H9 (cell line): ENCODE measurements around the gene TNRC6C. TPM values are rescaled to one million over a fixed set of nuclear protein-coding genes. Genes with fewer than 3 reads are reported as not detected.

Experiments
- DNase-seq: peaks from one replicate; pipeline ENCODE4 v3.0.0-alpha.2; 2017
- H2AFZ ChIP-seq: one replicate; pipeline ENCODE4 v1.6.1; 2013; ENCODE audit warnings: mild to moderate bottlenecking, low read length, control low read depth, moderate library complexity
- H2AK5ac ChIP-seq: 2 replicates; pipeline ENCODE4 v1.6.1; 2013; ENCODE audit warnings: low read length, control low read depth, mixed read lengths; ENCODE audit not compliant: insufficient read length
- H2BK120ac ChIP-seq: one replicate; pipeline ENCODE4 v1.6.1; 2013; ENCODE audit warnings: low read depth, mild to moderate bottlenecking, low read length, control low read depth, inconsistent platforms; ENCODE audit not compliant: poor library complexity, severe bottlenecking
- H2BK12ac ChIP-seq: 2 replicates; pipeline ENCODE4 v1.6.1; 2013; ENCODE audit warnings: low read length, control low read depth, mixed read lengths, low read depth; ENCODE audit not compliant: insufficient read length
- H2BK15ac ChIP-seq: 2 replicates; pipeline ENCODE4 v1.6.1; 2013; ENCODE audit warnings: low read depth, low read length, control low read depth
- H2BK20ac ChIP-seq: one replicate; pipeline ENCODE4 v1.6.1; 2013; ENCODE audit warnings: low read depth, mild to moderate bottlenecking, low read length, control low read depth, inconsistent platforms; ENCODE audit not compliant: poor library complexity, severe bottlenecking
- H2BK5ac ChIP-seq: 2 replicates; pipeline ENCODE4 v1.6.1; 2013; ENCODE audit warnings: low read length, control low read depth, mixed read lengths; ENCODE audit not compliant: insufficient read length
- H3K14ac ChIP-seq: 2 replicates; pipeline ENCODE4 v1.6.1; 2013; ENCODE audit warnings: low read length, control low read depth; ENCODE audit not compliant: insufficient read depth
- H3K18ac ChIP-seq: 2 replicates; pipeline ENCODE4 v1.6.1; 2013; ENCODE audit warnings: low read depth, mild to moderate bottlenecking, mixed read lengths, low read length, control low read depth; ENCODE audit not compliant: insufficient read length
- H3K23ac ChIP-seq: 2 replicates; pipeline ENCODE4 v1.6.1; 2013; ENCODE audit warnings: low read length, control low read depth, mixed read lengths, low read depth; ENCODE audit not compliant: insufficient read length
- H3K23me2 ChIP-seq: 2 replicates; pipeline ENCODE4 v1.6.1; 2013; ENCODE audit warnings: low read depth, mild to moderate bottlenecking, mixed read lengths, low read length, control low read depth; ENCODE audit not compliant: insufficient read length, poor library complexity, severe bottlenecking
- H3K27ac ChIP-seq: 2 replicates; pipeline ENCODE4 v1.5.1; 2013; ENCODE audit warnings: low read length, control low read depth, mixed read lengths, low read depth; ENCODE audit not compliant: insufficient read length
- H3K27me3 ChIP-seq: 2 replicates; pipeline ENCODE4 v1.6.1; 2013; ENCODE audit warnings: low read length, control low read depth, inconsistent platforms; ENCODE audit not compliant: insufficient read depth
- H3K4ac ChIP-seq: 2 replicates; pipeline ENCODE4 v1.6.1; 2013; ENCODE audit warnings: low read depth, mild to moderate bottlenecking, control low read depth, inconsistent platforms, low read length, moderate library complexity
- H3K4me1 ChIP-seq: 2 replicates; pipeline ENCODE4 v1.6.1; 2013; ENCODE audit warnings: low read length, control low read depth, inconsistent platforms; ENCODE audit not compliant: insufficient read depth
- H3K4me2 ChIP-seq: 2 replicates; pipeline ENCODE4 v1.6.1; 2013; ENCODE audit warnings: low read length, control low read depth, mixed read lengths; ENCODE audit not compliant: insufficient read length, insufficient read depth
- H3K56ac ChIP-seq: 2 replicates; pipeline ENCODE4 v1.6.1; 2013; ENCODE audit warnings: low read depth, mild to moderate bottlenecking, mixed read lengths, low read length, control low read depth; ENCODE audit not compliant: insufficient read length
- H3K79me1 ChIP-seq: 2 replicates; pipeline ENCODE4 v1.6.1; 2013; ENCODE audit warnings: low read depth, mild to moderate bottlenecking, moderate library complexity, low read length, control low read depth, inconsistent platforms; ENCODE audit not compliant: insufficient read depth, poor library complexity, severe bottlenecking
- H3K79me2 ChIP-seq: 2 replicates; pipeline ENCODE4 v1.6.1; 2013; ENCODE audit warnings: low read length, control low read depth, inconsistent platforms; ENCODE audit not compliant: insufficient read depth
- H3K9ac ChIP-seq: 2 replicates; pipeline ENCODE4 v1.6.1; 2013; ENCODE audit warnings: low read length, control low read depth, mixed read lengths; ENCODE audit not compliant: insufficient read length; ENCODE audit errors: extremely low read depth
- H3K9me3 ChIP-seq: one replicate; pipeline ENCODE4 v1.6.1; 2013; ENCODE audit warnings: low read depth, low read length, inconsistent platforms; ENCODE audit not compliant: control insufficient read depth
- H3T11ph ChIP-seq: one replicate; pipeline ENCODE4 v1.6.1; 2013; ENCODE audit warnings: mild to moderate bottlenecking, low read length, control low read depth, inconsistent platforms
- H4K20me1 ChIP-seq: one replicate; pipeline ENCODE4 v1.6.1; 2013; ENCODE audit not compliant: control insufficient read depth, insufficient read length, insufficient read depth
- H4K5ac ChIP-seq: 2 replicates; pipeline ENCODE4 v1.6.1; 2013; ENCODE audit warnings: low read depth, mild to moderate bottlenecking, mixed read lengths, low read length, control low read depth; ENCODE audit not compliant: insufficient read length
- H4K8ac ChIP-seq: replicated peaks from 2 replicates; pipeline ENCODE4 v1.6.1; 2013; ENCODE audit warnings: low read length, control low read depth, mixed read lengths, low read depth; ENCODE audit not compliant: insufficient read length
- H4K91ac ChIP-seq: 2 replicates; pipeline ENCODE4 v1.6.1; 2013; ENCODE audit warnings: low read depth, mild to moderate bottlenecking, moderate library complexity, mixed read lengths, low read length, control low read depth; ENCODE audit not compliant: insufficient read length
- H3K27ac Mint-ChIP-seq, 3 experiments: 2 replicates in 2 of 3; 3 replicates in 1 of 3; pipeline ENCODE4 v1.8.0; 2020 to 2021; ENCODE audit warnings: mixed read lengths in 3 of 3, mild to moderate bottlenecking in 1 of 3, moderate library complexity in 1 of 3
- H3K27me3 Mint-ChIP-seq: 2 replicates; pipeline ENCODE4 v1.8.0; 2021; ENCODE audit warnings: low read depth, mild to moderate bottlenecking, moderate library complexity, mixed read lengths
- H3K36me3 Mint-ChIP-seq, 3 experiments: 2 replicates in 2 of 3; 3 replicates in 1 of 3; pipeline ENCODE4 v1.8.0; 2020 to 2021; ENCODE audit warnings: low read depth in 3 of 3, mixed read lengths in 3 of 3; ENCODE audit not compliant: insufficient read depth in 1 of 3
- H3K4me1 Mint-ChIP-seq, 2 experiments: 2 replicates each; pipeline ENCODE4 v1.8.0; 2020; ENCODE audit warnings: mixed read lengths in 2 of 2
- H3K4me3 Mint-ChIP-seq, 2 experiments: 2 replicates in 1 of 2; 3 replicates in 1 of 2; pipeline ENCODE4 v1.8.0; 2020 to 2021; ENCODE audit warnings: mild to moderate bottlenecking in 2 of 2, mixed read lengths in 2 of 2, moderate library complexity in 1 of 2
- H3K9me3 Mint-ChIP-seq, 2 experiments: 2 replicates in 1 of 2; 3 replicates in 1 of 2; pipeline ENCODE4 v1.8.0; 2020; ENCODE audit warnings: mild to moderate bottlenecking in 2 of 2, mixed read lengths in 2 of 2, moderate library complexity in 1 of 2
- CTCF ChIP-seq: fragments of 200-600 bp; sonication (generic); conservative IDR thresholded peaks from 3 replicates; pipeline ENCODE4 v1.8.0; 2021; ENCODE audit warnings: antibody characterized with exemption, mild to moderate bottlenecking
- WGBS: extraction: QIAGEN DNeasy Blood & Tissue Kit; methylation state at CpG from one replicate; pipeline ENCODE4 v1.1.7; 2013; ENCODE audit warnings: missing lambda C conversion rate, low lambda C conversion rate, mixed read lengths; ENCODE audit not compliant: insufficient read length; ENCODE audit errors: extremely low coverage; 5-methylcytosine and 5-hydroxymethylcytosine counted together
- total RNA-seq: library from RNA; stranded (reverse); gene quantifications from 2 replicates; pipeline ENCODE4 v1.2.1, GENCODE V29; 2021

The TNRC6C gene
- total RNA-seq, 1 experiment from 2014 or later = 24.7 TPM

DNA sequence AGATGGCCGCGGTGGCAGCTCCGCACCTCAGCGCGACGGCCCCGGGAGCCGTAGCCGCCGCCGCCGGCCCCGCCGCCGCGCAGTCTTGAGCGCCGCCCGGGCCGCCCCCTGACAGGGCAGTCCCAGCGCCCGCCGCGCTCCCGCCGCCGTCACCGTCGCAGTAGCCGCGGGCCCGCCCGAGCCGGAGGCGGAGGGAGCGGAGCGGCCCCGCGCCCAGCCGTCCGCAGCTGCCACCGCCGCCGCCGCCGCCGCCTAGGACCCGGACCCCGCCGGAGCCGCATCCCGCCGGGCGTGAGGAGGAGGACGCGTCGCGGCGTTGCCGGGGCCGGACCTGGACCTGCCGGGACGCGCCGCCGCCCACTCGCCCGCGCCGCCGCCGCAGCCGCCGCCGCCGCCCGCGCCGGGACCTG lies 218 bp downstream of the TNRC6C start:
- Histone ChIP-seq H4K20me1 (no peaks in the 10 kb centered on the region), H4K5ac (no peak overlapping the region), H3K79me2 (peaks cover 3% of the 10 kb centered on the region; the same call in 1 of the 2 replicates), H2BK12ac (no peak overlapping the region), H3K27ac (no peak overlapping the region), H3K4ac (no peak overlapping the region), H2AK5ac (no peak overlapping the region), H3K4me2 (no peak overlapping the region), H3K23me2 (peaks cover 23% of the 10 kb centered on the region), H2BK120ac (no peak overlapping the region), H2AFZ (no peak overlapping the region), H2BK5ac (no peak overlapping the region), H4K8ac (no peak overlapping the region), H3K4me1 (peaks cover 7% of the 10 kb centered on the region), H4K91ac (no peak overlapping the region), H3K79me1 (no peaks in the 10 kb centered on the region), H2BK15ac (no peak overlapping the region), H3K56ac (no peak overlapping the region), H3T11ph (no peak overlapping the region), H3K14ac (no peak overlapping the region), H3K9ac (no peak overlapping the region), H3K27me3 (peaks cover 12% of the 10 kb centered on the region; the same call in 1 of the 2 replicates), H3K18ac (no peak overlapping the region), H2BK20ac (no peak overlapping the region), H3K23ac (no peak overlapping the region), H3K9me3 (no peaks in the 10 kb centered on the region)
- Mint-ChIP-seq H3K9me3 (no peaks in the 10 kb centered on the region; a peak in 1 of 5 replicates), H3K4me3 (peak overlapping the region in 1 of 2 experiments; percentile 47; a peak in 3 of 5 replicates), H3K36me3 (peaks cover 0 to 2% (median 0%) of the 10 kb centered on the region in 3 experiments; a peak in 1 of 7 replicates), H3K27ac (no peak overlapping the region), H3K27me3 (peaks cover 51% of the 10 kb centered on the region), H3K4me1 (peaks cover 36 to 38% of the 10 kb centered on the region in 2 experiments)
- no CpG with 5 or more reads among the region's 79 CpGs for WGBS
- TF ChIP-seq CTCF = no peak
- DNase-seq = no peak
